Uterus (tissue), 2 donors: ENCODE results near the gene WBP2.
"Not testable (repeated sequence)": the region's sequence is repeated elsewhere in the genome, so short reads cannot be mapped to it uniquely, and the experiment has no call there.

ENCODE experiments used
- CTCF ChIP-seq, 4 experiments: fragments of 200-600 bp in 2 of 4; fragments of 450-650 bp in 2 of 4; sonication (generic) in 2 of 4; IDR thresholded peaks; one replicate each; pipeline ENCODE4 v1.5.1; 2016 to 2019; ENCODE audit warnings: antibody characterized with exemption in 4 of 4, mild to moderate bottlenecking in 2 of 4, moderate library complexity in 1 of 4
- POLR2A ChIP-seq, 2 donors: fragments of 450-650 bp; IDR thresholded peaks; one replicate each; pipeline ENCODE4 v1.6.1; 2016; ENCODE audit warnings: antibody characterized with exemption in 2 of 2, mild to moderate bottlenecking in 1 of 2, moderate library complexity in 1 of 2

- TF ChIP-seq CTCF, POLR2A (IDR thresholded peaks at IDR 0.05): not testable (repeated sequence)
Measured at GRCh38 chr17:75865404-75866188, 10.5 kb upstream of the WBP2 start.
